ENCODE data around the gene TMEM212. TPM values are rescaled to one million over a fixed set of nuclear protein-coding genes. Genes with fewer than 3 reads are reported as not detected.
A peak's percentile ranks its signal among the peaks of the same experiment; 100 is the strongest.

TMEM212 gene
- total RNA-seq = not detected

- Histone ChIP-seq H3K4me1 (peaks cover 0 to 36% of the 10 kb centered on the region in 2 donors), H3K4me3 (no peak within 1 kb of the TSS), H3K27ac (peak within 1 kb of the TSS in 1 of 2 donors; percentile 29), H3K27me3 (no peaks in the 10 kb centered on the region), H3K36me3 (no peaks in the 10 kb centered on the region), H3K9me3 (no peaks in the 10 kb centered on the region)
- DNase-seq (ENCODE audit: low spot score) = no peak
- TF ChIP-seq CTCF (IDR thresholded peaks at IDR 0.05) = no peak
Measured at GRCh38 chr3:171842864-171843518, at the start of gene TMEM212. Gene TMEM212 (plus strand): TSS chr3:171843349. CDS start chr3:171843384, 35 bp downstream.

- no peak for DNase-seq (ENCODE audit: low spot score)
- Histone ChIP-seq H3K4me3 (no peak overlapping the region), H3K4me1 (peaks cover 0 to 23% of the 10 kb centered on the region in 2 donors), H3K9me3 (no peaks in the 10 kb centered on the region), H3K27ac (no peak overlapping the region), H3K36me3 (no peaks in the 10 kb centered on the region), H3K27me3 (no peaks in the 10 kb centered on the region)
- no peak for TF ChIP-seq CTCF (IDR thresholded peaks at IDR 0.05)
Measured at GRCh38 chr3:171796625-171797264, 46.4 kb upstream of the TMEM212 start.

- Histone ChIP-seq H3K4me1 (peaks cover 0 to 23% of the 10 kb centered on the region in 2 donors), H3K27me3 (no peaks in the 10 kb centered on the region), H3K27ac (no peak overlapping the region), H3K36me3 (no peaks in the 10 kb centered on the region), H3K9me3 (no peaks in the 10 kb centered on the region), H3K4me3 (no peak overlapping the region)
- TF ChIP-seq CTCF (IDR thresholded peaks at IDR 0.05) = no peak
- no peak for DNase-seq (ENCODE audit: low spot score)
Measured at GRCh38 chr3:171797265-171797679, 45.9 kb upstream of the TMEM212 start.

DNA sequence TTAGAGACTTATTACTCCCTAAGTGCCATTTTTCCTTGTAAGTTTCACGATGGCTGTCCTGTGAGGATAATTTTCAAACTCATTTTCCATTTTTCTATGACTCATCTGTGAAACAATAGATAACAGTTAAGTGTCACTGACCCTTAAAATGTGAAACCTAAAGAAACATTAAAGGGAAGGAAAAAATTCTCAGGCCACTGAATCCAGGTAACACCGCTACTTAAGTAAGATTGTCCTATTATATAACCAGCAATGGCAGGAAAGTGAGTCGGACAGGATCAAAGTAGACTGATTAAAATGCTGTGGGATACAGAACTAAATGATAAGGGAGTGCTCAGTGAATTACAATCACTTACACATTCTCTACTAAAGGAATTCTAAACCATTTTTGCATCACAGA, 45.3 kb upstream of the TMEM212 start:
- no peak overlapping the region for H3K4me3 ChIP-seq

DNA sequence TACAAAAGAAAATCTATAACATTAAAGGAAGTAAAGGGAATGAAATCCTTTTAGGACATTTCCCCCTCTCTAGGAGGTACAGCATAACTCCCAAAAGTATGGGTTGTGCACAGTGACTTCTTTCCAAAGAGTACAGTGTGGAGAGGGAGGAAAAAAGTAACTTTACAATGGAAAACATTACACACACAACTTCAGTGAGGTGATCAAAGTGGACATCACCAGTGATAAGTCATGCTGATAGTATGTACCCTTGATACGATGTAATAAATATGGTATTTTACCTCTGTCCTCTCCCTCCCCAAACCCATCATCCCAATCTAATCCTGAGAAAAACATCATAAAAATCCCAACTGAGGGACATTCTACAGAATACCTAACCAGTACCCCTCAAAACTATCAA, 43.6 kb upstream of the TMEM212 start:
- no peak overlapping the region for H3K27ac ChIP-seq
- DNase-seq (ENCODE audit: low spot score) = no peak
- H3K9me3 ChIP-seq = no peaks in the 10 kb centered on the region
- no peaks in the 10 kb centered on the region for H3K36me3 ChIP-seq
- no peaks in the 10 kb centered on the region for H3K27me3 ChIP-seq
- no peak overlapping the region for H3K4me3 ChIP-seq
- TF ChIP-seq CTCF (IDR thresholded peaks at IDR 0.05) = no peak
- peaks cover 0 to 32% of the 10 kb centered on the region in 2 donors for H3K4me1 ChIP-seq

More for the DNA sequence above, 45.3 kb upstream of the TMEM212 start:
- H3K27me3 ChIP-seq = no peaks in the 10 kb centered on the region
- no peaks in the 10 kb centered on the region for H3K36me3 ChIP-seq
- no peak for DNase-seq (ENCODE audit: low spot score)
- H3K27ac ChIP-seq = no peak overlapping the region
- no peaks in the 10 kb centered on the region for H3K9me3 ChIP-seq
- no peak for TF ChIP-seq CTCF (IDR thresholded peaks at IDR 0.05)
- peaks cover 0 to 23% of the 10 kb centered on the region in 2 donors for H3K4me1 ChIP-seq

Data from right atrium auricular region (tissue), 2 donors.